MCF 10A (cell line): ENCODE measurements around the gene CSDE1. TPM values are rescaled to one million over a fixed set of nuclear protein-coding genes. Genes with fewer than 3 reads are reported as not detected.
"Not testable (repeated sequence)": the region's sequence is repeated elsewhere in the genome, so short reads cannot be mapped to it uniquely, and the experiment has no call there.

Source experiments
- Bru-seq: library from RNA; stranded (reverse); fragments of 400-500 nt; gene quantifications from one replicate; lab custom pipeline; 2021; lab: Mats Ljungman, UMichigan
- BruChase-seq, 2 experiments: library from RNA; stranded (reverse); fragments of 400-500 nt; gene quantifications; one replicate each; lab custom pipeline; 2021; lab: Mats Ljungman, UMichigan
- BruUV-seq: library from RNA; stranded (reverse); fragments of 400-500 nt; replicated peaks from 2 replicates; lab custom pipeline; 2021; lab: Mats Ljungman, UMichigan
- CTCF ChIA-PET: fragments of 300-600 bp; sonication (Branson Sonifier 250); formaldehyde crosslinking; extraction: SDS; loops from one replicate; lab custom pipeline; 2021; ENCODE audit warnings: antibody characterized with exemption, inconsistent platforms; lab: Yijun Ruan, JAX
- POLR2A ChIA-PET: fragments of 300-600, 350-650 bp; sonication (Branson Sonifier 250); formaldehyde crosslinking; extraction: SDS; loops from one replicate; lab custom pipeline; 2020; ENCODE audit warnings: antibody characterized with exemption, inconsistent platforms; lab: Yijun Ruan, JAX
- DNase-seq: peaks from one replicate; pipeline ENCODE4 v3.0.0-alpha.2; 2018; ENCODE audit not compliant: unreplicated experiment
- H3K27ac Mint-ChIP-seq: one replicate; pipeline ENCODE4 v1.8.0; 2022; ENCODE audit warnings: mild to moderate bottlenecking, low read depth, mixed read lengths; ENCODE audit not compliant: unreplicated experiment
- H3K27me3 Mint-ChIP-seq: one replicate; pipeline ENCODE4 v1.8.0; 2022; ENCODE audit warnings: mixed read lengths; ENCODE audit not compliant: insufficient read depth, unreplicated experiment
- H3K36me3 Mint-ChIP-seq: one replicate; pipeline ENCODE4 v1.8.0; 2022; ENCODE audit warnings: mild to moderate bottlenecking, moderate library complexity, mixed read lengths; ENCODE audit not compliant: insufficient read depth, unreplicated experiment
- H3K4me1 Mint-ChIP-seq: one replicate; pipeline ENCODE4 v1.8.0; 2022; ENCODE audit warnings: mixed read lengths; ENCODE audit not compliant: insufficient read depth, unreplicated experiment
- H3K4me3 Mint-ChIP-seq: one replicate; pipeline ENCODE4 v1.8.0; 2022; ENCODE audit warnings: mild to moderate bottlenecking, moderate library complexity, mixed read lengths; ENCODE audit not compliant: unreplicated experiment
- H3K9me3 Mint-ChIP-seq: one replicate; pipeline ENCODE4 v1.8.0; 2022; ENCODE audit warnings: mixed read lengths; ENCODE audit not compliant: unreplicated experiment
- CTCF ChIP-seq: fragments of 200-600 bp; IDR thresholded peaks from one replicate; pipeline ENCODE4 v1.8.0; 2022; ENCODE audit warnings: antibody characterized with exemption, mild to moderate bottlenecking; ENCODE audit not compliant: unreplicated experiment
- intact Hi-C: fragments of 100-400 bp; cut with micrococcal nuclease; formaldehyde crosslinking; loops from 2 replicates; pipeline ENCODE4 v1.14.1; 2022
- long read RNA-seq: library from polyadenylated mRNA; stranded (forward); transcript quantifications from one replicate; pipeline ENCODE4 v2.0.0, GENCODE V29; 2022
- total RNA-seq: library from RNA; stranded (reverse); gene quantifications from 2 replicates; pipeline ENCODE4 v1.2.3, GENCODE V29; 2022

Gene CSDE1
- total RNA-seq (535 and 580 TPM in 2 replicates), Bru-seq, nascent RNA (percentile 98 among the genes with signal in this experiment), BruChase-seq, experiment 1, labeled RNA remaining after a 6-hour chase (percentile 99 among the genes with signal in this experiment), BruChase-seq, experiment 2, labeled RNA remaining after a 2-hour chase (percentile 98 among the genes with signal in this experiment)
- long read RNA-seq, full-length matches to known transcripts = 795 of 935 reads
- long read RNA-seq, partial matches to known transcripts = 64 of 935 reads
- long read RNA-seq, other reads (novel, unspliced or antisense) = 76 of 935 reads

- peak within 1 kb of the TSS; percentile 97 for H3K4me3 Mint-ChIP-seq
- DNase-seq = peak; percentile 98
- H3K9me3 Mint-ChIP-seq = no peaks in the 10 kb centered on the region
- TSS peak; percentile 76 for BruUV-seq
- peak within 1 kb of the TSS; percentile 100 for H3K27ac Mint-ChIP-seq
- H3K36me3 Mint-ChIP-seq = peaks cover 30% of the 10 kb centered on the region
- no peaks in the 10 kb centered on the region for H3K27me3 Mint-ChIP-seq
- intact Hi-C loops = loop anchor here (2.0 kb wide), 1 partner anchor 41 kb away; the partner anchor contains the start of gene NRAS
- POLR2A ChIA-PET = interaction anchor here (0.8 to 5.2 kb wide), 14 partner anchors 9 to 829 kb away, joined by 3 to 43 read pairs (median 4); partner anchors contain the start of genes DENND2C, HIPK1, NRAS and SIKE1
- peaks cover 29% of the 10 kb centered on the region for H3K4me1 Mint-ChIP-seq
- TF ChIP-seq CTCF = no peak
- CTCF ChIA-PET = interaction anchor here (0.6 to 1.1 kb wide), 3 partner anchors 10 to 280 kb away, joined by 3 to 4 read pairs (median 4); no protein-coding TSS in a partner anchor
Measured at GRCh38 chr1:114757455-114758255, at the start of gene CSDE1. Gene CSDE1 (minus strand): TSS chr1:114757984. CDS start chr1:114739890, 18,094 bp downstream.

DNA sequence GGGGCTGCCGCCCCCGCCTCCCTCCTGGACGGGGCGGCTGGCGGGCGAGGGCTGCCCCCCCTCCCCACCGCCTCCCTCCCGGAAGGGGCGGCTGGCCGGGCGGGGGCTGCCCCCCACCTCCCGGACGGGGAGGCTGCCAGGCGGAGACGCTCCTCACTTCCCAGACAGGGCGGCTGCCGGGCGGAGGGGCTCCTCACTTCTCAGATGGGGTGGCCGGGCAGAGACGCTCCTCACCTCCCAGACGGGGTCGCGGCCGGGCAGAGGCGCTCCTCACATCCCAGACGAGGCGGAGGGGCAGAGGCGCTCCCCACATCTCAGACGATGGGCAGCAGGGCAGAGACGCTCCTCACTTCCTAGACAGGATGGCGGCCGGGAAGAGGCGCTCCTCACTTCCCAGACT lies 46.7 kb upstream of the CSDE1 start:
- H3K4me3 Mint-ChIP-seq, H3K27ac Mint-ChIP-seq, CTCF ChIA-PET, H3K27me3 Mint-ChIP-seq, H3K36me3 Mint-ChIP-seq, POLR2A ChIA-PET, H3K9me3 Mint-ChIP-seq, BruUV-seq, DNase-seq, H3K4me1 Mint-ChIP-seq, intact Hi-C loops: not testable (repeated sequence)

GRCh38 chr1:114803001-114803400 lies 45.2 kb upstream of the CSDE1 start:
- POLR2A ChIA-PET = interaction anchor here (0.8 to 1.6 kb wide), 2 partner anchors 9 to 22 kb away, joined by 5 to 6 read pairs; partner anchors contain the start of gene SIKE1
- no peaks in the 10 kb centered on the region for H3K9me3 Mint-ChIP-seq
- H3K27ac Mint-ChIP-seq = no peak overlapping the region
- H3K27me3 Mint-ChIP-seq = peaks cover 18% of the 10 kb centered on the region
- intact Hi-C loops = no loop called here
- no peaks in the 10 kb centered on the region for H3K36me3 Mint-ChIP-seq
- H3K4me3 Mint-ChIP-seq = no peak overlapping the region
- peaks cover 7% of the 10 kb centered on the region for H3K4me1 Mint-ChIP-seq
- TF ChIP-seq CTCF = no peak
- no TSS peak for BruUV-seq
- CTCF ChIA-PET = no interaction called here
- DNase-seq = peak; percentile 72

- peaks cover 66% of the 10 kb centered on the region for H3K27me3 Mint-ChIP-seq
- ChIA-PET POLR2A (interaction anchor here (0.9 kb wide), 1 partner anchor 8 kb away, joined by 5 read pairs; no protein-coding TSS in a partner anchor), CTCF (interaction anchor here (1.1 to 1.2 kb wide), 2 partner anchors 25 to 26 kb away, joined by 3 read pairs; no protein-coding TSS in a partner anchor)
- intact Hi-C loops = no loop called here
- BruUV-seq = no TSS peak
- no peak overlapping the region for H3K27ac Mint-ChIP-seq
- no peak overlapping the region for H3K4me3 Mint-ChIP-seq
- no peaks in the 10 kb centered on the region for H3K9me3 Mint-ChIP-seq
- no peaks in the 10 kb centered on the region for H3K4me1 Mint-ChIP-seq
- TF ChIP-seq CTCF = no peak
- DNase-seq = no peak
- H3K36me3 Mint-ChIP-seq = no peaks in the 10 kb centered on the region
Measured at GRCh38 chr1:114794038-114794437, 36.3 kb upstream of the CSDE1 start.

GRCh38 chr1:114790581-114790980 lies 32.8 kb upstream of the CSDE1 start:
- CTCF ChIA-PET, DNase-seq, H3K4me1 Mint-ChIP-seq, intact Hi-C loops, H3K36me3 Mint-ChIP-seq, POLR2A ChIA-PET, H3K4me3 Mint-ChIP-seq, H3K27ac Mint-ChIP-seq, BruUV-seq: not testable (repeated sequence)
- peaks cover 66% of the 10 kb centered on the region for H3K27me3 Mint-ChIP-seq
- peaks cover 18% of the 10 kb centered on the region for H3K9me3 Mint-ChIP-seq

DNA sequence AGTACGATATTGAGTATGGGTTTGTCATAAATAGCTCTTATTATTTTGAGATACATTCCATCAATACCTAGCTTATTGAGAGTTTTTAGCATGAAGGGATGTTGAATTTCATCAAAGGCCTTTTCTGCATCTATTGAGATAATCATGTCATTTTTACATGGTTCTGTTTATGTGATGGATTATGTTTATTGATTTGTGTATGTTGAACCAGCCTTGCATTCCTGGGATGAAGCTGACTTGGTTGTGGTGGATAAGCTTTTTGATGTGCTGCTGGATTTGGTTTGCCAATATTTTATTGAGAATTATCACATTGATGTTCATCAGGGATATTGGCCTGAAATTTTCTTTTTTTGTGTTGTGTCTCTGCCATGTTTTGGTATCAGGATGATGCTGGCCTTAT lies 28.7 kb upstream of the CSDE1 start:
- H3K27ac Mint-ChIP-seq, H3K4me3 Mint-ChIP-seq, H3K4me1 Mint-ChIP-seq, H3K36me3 Mint-ChIP-seq, intact Hi-C loops, BruUV-seq, POLR2A ChIA-PET, DNase-seq: not testable (repeated sequence)
- H3K27me3 Mint-ChIP-seq = peaks cover 56% of the 10 kb centered on the region
- peaks cover 18% of the 10 kb centered on the region for H3K9me3 Mint-ChIP-seq
- CTCF ChIA-PET = interaction anchor here (0.7 kb wide), 1 partner anchor 18 kb away, joined by 4 read pairs; no protein-coding TSS in a partner anchor
